Neuronal stem cell (in vitro differentiated cells): ENCODE measurements around the gene SEMA3E.

Source experiments
- DNase-seq: peaks from one replicate; pipeline ENCODE4 v3.0.0-alpha.2; 2013; ENCODE audit warnings: low spot score
- H2AFZ ChIP-seq: one replicate; pipeline ENCODE4 v1.6.1; 2013; ENCODE audit warnings: mild to moderate bottlenecking, low read length, inconsistent platforms
- H2AK5ac ChIP-seq: 2 replicates; pipeline ENCODE4 v1.6.1; 2013; ENCODE audit warnings: low read depth, mild to moderate bottlenecking, inconsistent platforms, low read length, moderate library complexity, mixed read lengths
- H2BK120ac ChIP-seq: 2 replicates; pipeline ENCODE4 v1.6.1; 2013; ENCODE audit warnings: low read depth, mild to moderate bottlenecking, inconsistent platforms, low read length, moderate library complexity, mixed read lengths
- H2BK12ac ChIP-seq: one replicate; pipeline ENCODE4 v1.6.1; 2013; ENCODE audit warnings: low read length, inconsistent platforms
- H2BK15ac ChIP-seq: 2 replicates; pipeline ENCODE4 v1.6.1; 2013; ENCODE audit warnings: mild to moderate bottlenecking, low read length, inconsistent platforms, mixed read lengths
- H2BK5ac ChIP-seq: one replicate; pipeline ENCODE4 v1.6.1; 2013; ENCODE audit warnings: inconsistent platforms, mild to moderate bottlenecking, low read length, moderate library complexity
- H3K14ac ChIP-seq: one replicate; pipeline ENCODE4 v1.6.1; 2013; ENCODE audit warnings: low read length, inconsistent platforms
- H3K18ac ChIP-seq: 2 replicates; pipeline ENCODE4 v1.6.1; 2013; ENCODE audit warnings: low read length, inconsistent platforms
- H3K23ac ChIP-seq: 2 replicates; pipeline ENCODE4 v1.6.1; 2013; ENCODE audit warnings: low read depth, mild to moderate bottlenecking, mixed read lengths, low read length, inconsistent platforms; ENCODE audit not compliant: poor library complexity
- H3K27ac ChIP-seq: replicated peaks from 3 replicates; pipeline ENCODE4 v1.5.1; 2013; ENCODE audit warnings: low read length, inconsistent platforms
- H3K27me3 ChIP-seq, 3 experiments: 2 replicates each; pipeline ENCODE4 v1.6.1; 2013; ENCODE audit warnings: low read length in 3 of 3, mild to moderate bottlenecking in 2 of 3, inconsistent platforms in 1 of 3, low read depth in 1 of 3, mixed read lengths in 1 of 3, moderate library complexity in 1 of 3; ENCODE audit not compliant: control insufficient read depth in 3 of 3, insufficient read depth in 3 of 3
- H3K36me3 ChIP-seq, 2 donors: replicated peaks in 1 of 2; 2 replicates each; pipeline ENCODE4 v1.6.1; 2013; ENCODE audit warnings: low read length in 2 of 2; ENCODE audit not compliant: control insufficient read depth in 2 of 2, insufficient read depth in 2 of 2
- H3K4ac ChIP-seq: 2 replicates; pipeline ENCODE4 v1.6.1; 2013; ENCODE audit warnings: inconsistent platforms, mild to moderate bottlenecking, low read length, moderate library complexity
- H3K4me1 ChIP-seq, 2 donors: 1 replicate in 1 of 2; 2 replicates in 1 of 2; pipeline ENCODE4 v1.6.1; 2013; ENCODE audit warnings: low read length in 2 of 2, low read depth in 1 of 2; ENCODE audit not compliant: control insufficient read depth in 2 of 2, insufficient read depth in 1 of 2
- H3K4me2 ChIP-seq: one replicate; pipeline ENCODE4 v1.6.1; 2013; ENCODE audit warnings: mild to moderate bottlenecking, low read length, inconsistent platforms; ENCODE audit not compliant: insufficient read depth, poor library complexity, severe bottlenecking
- H3K4me3 ChIP-seq, 2 donors: 2 replicates each; pipeline ENCODE4 v1.5.1; 2013; ENCODE audit warnings: low read length in 2 of 2, mild to moderate bottlenecking in 2 of 2, inconsistent platforms in 1 of 2, moderate library complexity in 1 of 2
- H3K79me1 ChIP-seq: one replicate; pipeline ENCODE4 v1.6.1; 2013; ENCODE audit warnings: low read depth, mild to moderate bottlenecking, inconsistent platforms, low read length, moderate library complexity
- H3K9ac ChIP-seq: one replicate; pipeline ENCODE4 v1.6.1; 2013; ENCODE audit warnings: mild to moderate bottlenecking, low read depth, low read length, inconsistent platforms; ENCODE audit not compliant: poor library complexity
- H3K9me3 ChIP-seq, 2 donors: replicated peaks in 1 of 2; 2 replicates each; pipeline versions ENCODE3 to v1.6.1; 2013; ENCODE audit warnings: low read length in 2 of 2, mild to moderate bottlenecking in 2 of 2, inconsistent platforms in 1 of 2, low read depth in 1 of 2, mixed read lengths in 1 of 2, moderate library complexity in 1 of 2; ENCODE audit not compliant: control insufficient read depth in 2 of 2, insufficient read depth in 1 of 2
- H4K8ac ChIP-seq: one replicate; pipeline ENCODE4 v1.6.1; 2013; ENCODE audit warnings: low read depth, mild to moderate bottlenecking, inconsistent platforms, low read length, moderate library complexity
- H4K91ac ChIP-seq: one replicate; pipeline ENCODE4 v1.6.1; 2013; ENCODE audit warnings: low read length, low read depth, mild to moderate bottlenecking, inconsistent platforms; ENCODE audit not compliant: poor library complexity
- WGBS, 2 donors: extraction: QIAGEN DNeasy Blood & Tissue Kit; methylation state at CpG; one replicate each; pipeline ENCODE4 v1.1.7; 2013; ENCODE audit warnings: missing lambda C conversion rate in 2 of 2, mixed read lengths in 1 of 2; ENCODE audit not compliant: insufficient read length in 2 of 2, insufficient replicate concordance in 1 of 2; ENCODE audit errors: extremely low coverage in 2 of 2; 5-methylcytosine and 5-hydroxymethylcytosine counted together

SEMA3E gene

DNA sequence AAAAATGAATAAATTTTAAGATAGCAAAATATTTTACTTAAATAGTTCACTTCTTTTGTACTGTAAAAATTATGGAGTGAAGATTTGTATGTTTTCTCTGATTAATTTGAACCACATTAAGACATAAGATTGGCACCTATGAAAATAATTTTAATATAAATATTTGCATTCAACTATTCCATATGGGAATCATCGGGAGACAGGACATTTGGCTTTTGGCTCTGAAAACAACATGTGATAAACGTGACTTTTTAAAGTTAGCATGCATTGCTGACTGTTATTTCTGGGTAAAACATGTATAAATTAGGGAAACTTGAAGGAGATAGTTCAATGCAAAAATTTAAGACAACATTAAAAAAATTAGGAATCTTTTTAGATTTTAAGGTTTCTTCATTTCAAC lies 117.2 kb downstream of the SEMA3E start:
- no peak overlapping the region for H2BK12ac ChIP-seq
- H4K91ac ChIP-seq, result no peak overlapping the region
- no peak overlapping the region for H2BK15ac ChIP-seq
- H2AFZ ChIP-seq, result no peak overlapping the region
- DNase-seq, result no peak
- H3K4ac ChIP-seq, result no peak overlapping the region
- no peak overlapping the region for H3K27ac ChIP-seq
- H4K8ac ChIP-seq, result no peak overlapping the region
- H3K14ac ChIP-seq, result no peak overlapping the region
- no CpG with 5 or more reads among the region's 2 CpGs for WGBS, 2 donors
- H3K79me1 ChIP-seq, result no peaks in the 10 kb centered on the region
- no peak overlapping the region for H3K4me3 ChIP-seq
- H2BK120ac ChIP-seq, result no peak overlapping the region
- no peaks in the 10 kb centered on the region for H3K36me3 ChIP-seq
- no peak overlapping the region for H3K18ac ChIP-seq
- H3K23ac ChIP-seq, result no peak overlapping the region
- H3K9me3 ChIP-seq, result no peaks in the 10 kb centered on the region
- H3K4me1 ChIP-seq, result no peaks in the 10 kb centered on the region
- H3K9ac ChIP-seq, result no peak overlapping the region
- H2AK5ac ChIP-seq, result no peak overlapping the region
- H3K4me2 ChIP-seq, result no peak overlapping the region
- H3K27me3 ChIP-seq, result no peaks in the 10 kb centered on the region
- no peak overlapping the region for H2BK5ac ChIP-seq

DNA sequence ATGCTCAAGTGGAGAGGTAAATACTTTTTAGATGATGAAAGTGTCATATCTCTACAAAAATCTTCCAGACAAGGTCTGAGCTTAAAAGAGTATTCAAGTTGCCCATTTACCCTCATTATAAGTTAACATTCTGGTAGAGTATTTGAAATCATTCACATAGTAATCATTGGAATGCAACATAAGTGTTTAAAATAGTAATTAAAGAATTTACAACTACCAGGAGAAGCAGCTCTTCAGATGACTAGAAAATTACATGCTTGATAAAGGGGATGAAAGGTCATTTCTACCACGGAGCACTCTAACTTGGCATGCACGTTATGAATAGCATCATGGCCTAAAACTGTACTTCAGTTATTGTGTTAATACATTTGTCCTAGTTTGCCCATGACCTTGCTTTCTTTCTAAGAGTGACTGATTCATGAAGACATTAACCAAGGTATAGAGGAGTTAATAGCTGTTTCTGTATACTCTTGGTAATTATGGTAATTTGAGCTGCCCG lies 120.0 kb downstream of the SEMA3E start:
- Histone ChIP-seq H2BK5ac (no peak overlapping the region), H2BK15ac (no peak overlapping the region), H3K27me3 (no peaks in the 10 kb centered on the region), H3K4me3 (no peak overlapping the region), H4K91ac (no peak overlapping the region), H3K79me1 (no peaks in the 10 kb centered on the region), H3K23ac (no peak overlapping the region), H4K8ac (no peak overlapping the region), H3K14ac (no peak overlapping the region), H3K4ac (no peak overlapping the region), H2AFZ (no peak overlapping the region), H3K27ac (no peak overlapping the region), H2BK120ac (no peak overlapping the region), H2BK12ac (no peak overlapping the region), H3K4me2 (no peak overlapping the region), H3K18ac (no peak overlapping the region), H3K9me3 (no peaks in the 10 kb centered on the region), H3K36me3 (no peaks in the 10 kb centered on the region), H3K9ac (no peak overlapping the region), H3K4me1 (no peaks in the 10 kb centered on the region), H2AK5ac (no peak overlapping the region)
- no CpG with 5 or more reads among the region's 3 CpGs for WGBS, 2 donors
- no peak for DNase-seq

DNA sequence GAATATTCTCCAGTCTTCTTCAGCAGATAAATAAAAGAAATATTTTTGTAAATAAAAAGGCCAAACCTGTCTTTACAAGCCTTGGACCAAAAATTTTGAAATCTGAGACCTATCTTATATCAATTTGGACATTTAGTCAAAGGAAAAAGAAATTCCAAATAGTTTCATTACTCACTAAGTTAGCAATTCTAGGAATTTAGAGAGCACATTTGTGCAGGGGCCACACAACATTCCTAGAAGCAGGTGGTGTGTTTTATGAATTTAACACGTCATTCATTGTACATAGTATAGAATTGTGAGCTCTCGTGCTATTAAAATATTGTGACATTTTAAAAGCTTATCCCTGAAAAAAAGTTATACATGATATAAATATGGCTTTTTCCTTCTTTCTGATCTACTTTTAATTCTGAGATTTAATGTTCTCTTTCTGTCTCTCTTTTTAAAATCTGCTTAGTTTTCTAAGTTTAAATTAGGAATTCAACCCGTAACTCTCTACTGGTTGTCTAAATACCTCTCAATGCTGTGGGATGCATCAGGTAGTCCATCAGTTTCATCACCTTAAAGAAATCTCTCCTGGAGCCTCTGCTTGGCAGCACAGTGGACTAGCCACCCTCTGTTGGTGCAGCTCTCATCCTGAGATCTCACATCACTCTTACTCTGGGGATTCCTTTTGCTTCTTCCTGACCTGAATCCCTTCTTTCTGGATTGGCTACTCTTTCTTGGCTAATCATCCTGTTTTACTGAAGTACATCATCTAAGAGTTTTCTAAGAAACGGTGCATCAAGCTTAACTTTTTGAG lies 124.5 kb downstream of the SEMA3E start:
- no peak overlapping the region for H3K27ac ChIP-seq
- H2AK5ac ChIP-seq, result no peak overlapping the region
- H3K14ac ChIP-seq, result no peak overlapping the region
- H2AFZ ChIP-seq, result peak overlapping the region; percentile 19
- H3K4me3 ChIP-seq, result no peak overlapping the region
- no peak overlapping the region for H3K4me2 ChIP-seq
- H4K91ac ChIP-seq, result no peak overlapping the region
- no peaks in the 10 kb centered on the region for H3K79me1 ChIP-seq
- H3K4ac ChIP-seq, result no peak overlapping the region
- H3K4me1 ChIP-seq, result no peaks in the 10 kb centered on the region
- no peak overlapping the region for H4K8ac ChIP-seq
- no peak overlapping the region for H2BK120ac ChIP-seq
- H3K9ac ChIP-seq, result no peak overlapping the region
- H3K36me3 ChIP-seq, result no peaks in the 10 kb centered on the region
- no peak overlapping the region for H3K18ac ChIP-seq
- H3K9me3 ChIP-seq, result no peaks in the 10 kb centered on the region
- no peaks in the 10 kb centered on the region for H3K27me3 ChIP-seq
- no peak overlapping the region for H2BK12ac ChIP-seq
- no peak overlapping the region for H2BK15ac ChIP-seq
- no peak overlapping the region for H3K23ac ChIP-seq
- no CpG with 5 or more reads among the region's 4 CpGs for WGBS, 2 donors
- H2BK5ac ChIP-seq, result no peak overlapping the region
- no peak for DNase-seq

- Histone ChIP-seq H2AK5ac (no peak overlapping the region), H3K27ac (no peak overlapping the region)
Observed at GRCh38 chr7:83520726-83521125, 128.2 kb downstream of the SEMA3E start.

More at GRCh38 chr7:83520726-83521125, 128.2 kb downstream of the SEMA3E start:
- Histone ChIP-seq H3K79me1 (no peaks in the 10 kb centered on the region), H3K23ac (no peak overlapping the region), H3K4ac (no peak overlapping the region), H3K36me3 (no peaks in the 10 kb centered on the region), H2BK12ac (no peak overlapping the region), H4K8ac (no peak overlapping the region), H3K4me3 (no peak overlapping the region), H3K4me1 (no peaks in the 10 kb centered on the region), H2AFZ (no peak overlapping the region), H3K9me3 (no peaks in the 10 kb centered on the region), H3K14ac (no peak overlapping the region), H2BK5ac (no peak overlapping the region), H3K27me3 (no peaks in the 10 kb centered on the region), H2BK120ac (no peak overlapping the region), H3K9ac (no peak overlapping the region), H4K91ac (no peak overlapping the region), H3K4me2 (no peak overlapping the region), H2BK15ac (no peak overlapping the region), H3K18ac (no peak overlapping the region)
- no peak for DNase-seq
- no CpG with 5 or more reads among the region's 2 CpGs for WGBS, 2 donors
